GOT3 (cell line): ENCODE data around the gene TBC1D3B.
"Not testable (repeated sequence)": the region's sequence is repeated elsewhere in the genome, so short reads cannot be mapped to it uniquely, and the experiment has no call there.

Experiments used
- DNase-seq: peaks from one replicate; lab custom pipeline; 2025; ENCODE audit warnings: mixed read lengths; lab: John Stamatoyannopoulos, UW

TBC1D3B gene

GRCh38 chr17:36176536-36176935 is at the start of gene TBC1D3B:
TSS of gene TBC1D3B (minus strand) at chr17:36176636. CDS start at chr17:36175050, 1,586 bp downstream.
- DNase-seq: not testable (repeated sequence)

GRCh38 chr17:36222967-36223366 is 46.5 kb upstream of the TBC1D3B start:
- DNase-seq: not testable (repeated sequence)

- DNase-seq: not testable (repeated sequence)
Measured at GRCh38 chr17:36221581-36222100, 45.2 kb upstream of the TBC1D3B start.

- not testable (repeated sequence) for DNase-seq
Measured at GRCh38 chr17:36220737-36221580, 44.5 kb upstream of the TBC1D3B start.

- not testable (repeated sequence) for DNase-seq
Measured at GRCh38 chr17:36219556-36219955, 43.1 kb upstream of the TBC1D3B start.

GRCh38 chr17:36215406-36216308 is 39.2 kb upstream of the TBC1D3B start:
- DNase-seq: not testable (repeated sequence)

GRCh38 chr17:36214918-36215317 is 38.5 kb upstream of the TBC1D3B start:
- no peak for DNase-seq

GRCh38 chr17:36213695-36214094 is 37.3 kb upstream of the TBC1D3B start:
- no peak for DNase-seq

GRCh38 chr17:36212966-36213365 is 36.5 kb upstream of the TBC1D3B start:
- no peak for DNase-seq

GRCh38 chr17:36212272-36212605 is 35.8 kb upstream of the TBC1D3B start:
- DNase-seq: no peak

- not testable (repeated sequence) for DNase-seq
Measured at GRCh38 chr17:36211484-36212271, 35.2 kb upstream of the TBC1D3B start.

GRCh38 chr17:36210439-36211211 is 34.2 kb upstream of the TBC1D3B start, which contains the start of gene CCL4L2:
TSS of gene CCL4L2 (plus strand) at chr17:36211063.
- not testable (repeated sequence) for DNase-seq

- no peak for DNase-seq
Measured at GRCh38 chr17:36209575-36209974, 33.1 kb upstream of the TBC1D3B start.

- DNase-seq: not testable (repeated sequence)
Measured at GRCh38 chr17:36207383-36207782, 30.9 kb upstream of the TBC1D3B start.

GRCh38 chr17:36206486-36206821 is 30.0 kb upstream of the TBC1D3B start:
- not testable (repeated sequence) for DNase-seq

GRCh38 chr17:36205637-36206485 is 29.4 kb upstream of the TBC1D3B start:
- DNase-seq: no peak

- no peak for DNase-seq
Measured at GRCh38 chr17:36204724-36205500, 28.5 kb upstream of the TBC1D3B start.

GRCh38 chr17:36203335-36203734 is 26.9 kb upstream of the TBC1D3B start:
- DNase-seq: no peak

GRCh38 chr17:36201506-36201905 is 25.1 kb upstream of the TBC1D3B start:
- DNase-seq: not testable (repeated sequence)
